ENCODE data around the gene SHKBP1. TPM values are rescaled to one million over a fixed set of nuclear protein-coding genes. Genes with fewer than 3 reads are reported as not detected.
"Not testable (repeated sequence)": the region's sequence is repeated elsewhere in the genome, so short reads cannot be mapped to it uniquely, and the experiment has no call there.

SHKBP1 gene
- total and polyA plus RNA-seq, 10 of the 15 experiments (the other 5 are each of a cell fraction or from before 2014, with no cell fraction given), result 2.3 to 123 (median 67.0) TPM

- TF ChIP-seq HSF1 (IDR thresholded peaks at IDR 0.05; ENCODE audit: low read depth, low read length) (no peak), ESRRA (IDR thresholded peaks at IDR 0.05; ENCODE audit: low read length) (no peak), BMI1 (IDR thresholded peaks at IDR 0.05; ENCODE audit: borderline replicate concordance) (no peak), SREBF1 (IDR thresholded peaks at IDR 0.05; ENCODE audit: low read length) (no peak), USF1 (IDR thresholded peaks at IDR 0.05; ENCODE audit: borderline replicate concordance, extremely low read length, insufficient read depth, low read depth, low read length) (no peak), NR2C1 (IDR thresholded peaks at IDR 0.05) (no peak), EZH2 (IDR thresholded peaks at IDR 0.05; ENCODE audit: borderline replicate concordance, control insufficient read depth, low read depth, low read length) (no peak), MAX (IDR thresholded peaks at IDR 0.05; ENCODE audit: low read depth, low read length) (no peak)
These were observed 33.6 kb upstream of the SHKBP1 start (continued) for GRCh38 chr19:40543029-40543597.

- H3K4me2 ChIP-seq (ENCODE audit: control insufficient read depth, insufficient read depth); BruUV-seq (replicated peaks); H4K20me1 ChIP-seq (ENCODE audit: control insufficient read depth, insufficient read depth); H3K9me3 ChIP-seq (replicated peaks; ENCODE audit: control insufficient read depth, insufficient read depth, low read length); ATAC-seq; H3K9ac ChIP-seq (ENCODE audit: control insufficient read depth, insufficient read depth, low read length); H3K4me3 ChIP-seq; H3K27ac ChIP-seq (ENCODE audit: control insufficient read depth, insufficient read depth); in situ Hi-C loops (cut with MboI); intact Hi-C loops (cut with micrococcal nuclease; ENCODE audit: unreplicated experiment); DNase-seq (ENCODE audit: low read depth, low spot score); H3K36me3 ChIP-seq (ENCODE audit: control insufficient read depth in 2 of 2, insufficient read depth in 2 of 2, low read length in 1 of 2); SMC1A ChIA-PET (ENCODE audit: uncharacterized antibody, unreplicated experiment); H3K4me1 ChIP-seq (ENCODE audit: control insufficient read depth, insufficient read depth, low read length); H3K27me3 ChIP-seq (replicated peaks in 1 of 2; ENCODE audit: control insufficient read depth in 2 of 2, insufficient read depth in 2 of 2, low read length in 1 of 2); FAIRE-seq; RAD21 ChIA-PET (ENCODE audit: unreplicated experiment); H2AFZ ChIP-seq (ENCODE audit: control insufficient read depth, low read depth, low read length); H3K79me2 ChIP-seq (ENCODE audit: control insufficient read depth, insufficient read depth, low read length): not testable (repeated sequence)
- CTCF ChIA-PET, result interaction anchor here (1.0 kb wide), 1 partner anchor 81 kb away, joined by 3 read pairs; no protein-coding TSS in a partner anchor
- POLR2A ChIA-PET, result interaction anchor here (0.7 kb wide), 1 partner anchor 440 kb away, joined by 4 read pairs; no protein-coding TSS in a partner anchor
- WGBS (ENCODE audit: insufficient coverage, insufficient replicate concordance, low lambda C conversion rate, missing lambda C conversion rate), result 20% methylated on average over 2 of the region's 3 CpGs
These were observed 30.4 kb upstream of the SHKBP1 start for GRCh38 chr19:40546153-40546841.

- in situ Hi-C loops (cut with MboI), result not testable (repeated sequence)
These were observed 29.5 kb upstream of the SHKBP1 start for GRCh38 chr19:40547190-40547589.

More at GRCh38 chr19:40547190-40547589, 29.5 kb upstream of the SHKBP1 start:
- ChIA-PET CTCF (interaction anchor here (0.7 to 3.7 kb wide), 3 partner anchors 50 to 363 kb away, joined by 3 to 28 read pairs (median 4); no protein-coding TSS in a partner anchor), SMC1A (ENCODE audit: uncharacterized antibody, unreplicated experiment) (interaction anchor here (0.5 kb wide), 1 partner anchor 96 kb away, joined by 3 read pairs; no protein-coding TSS in a partner anchor)
- BruUV-seq (replicated peaks); H4K20me1 ChIP-seq (ENCODE audit: control insufficient read depth, insufficient read depth); DNase-seq (ENCODE audit: low read depth, low spot score); FAIRE-seq; H3K4me1 ChIP-seq (ENCODE audit: control insufficient read depth, insufficient read depth, low read length); H3K9ac ChIP-seq (ENCODE audit: control insufficient read depth, insufficient read depth, low read length); H3K27ac ChIP-seq (ENCODE audit: control insufficient read depth, insufficient read depth); H3K27me3 ChIP-seq (replicated peaks in 1 of 2; ENCODE audit: control insufficient read depth in 2 of 2, insufficient read depth in 2 of 2, low read length in 1 of 2); H2AFZ ChIP-seq (ENCODE audit: control insufficient read depth, low read depth, low read length); H3K36me3 ChIP-seq (ENCODE audit: control insufficient read depth in 2 of 2, insufficient read depth in 2 of 2, low read length in 1 of 2); H3K79me2 ChIP-seq (ENCODE audit: control insufficient read depth, insufficient read depth, low read length); RAD21 ChIA-PET (ENCODE audit: unreplicated experiment); intact Hi-C loops (cut with micrococcal nuclease; ENCODE audit: unreplicated experiment); H3K9me3 ChIP-seq (replicated peaks; ENCODE audit: control insufficient read depth, insufficient read depth, low read length); ATAC-seq; H3K4me3 ChIP-seq; H3K4me2 ChIP-seq (ENCODE audit: control insufficient read depth, insufficient read depth); POLR2A ChIA-PET: not testable (repeated sequence)
- WGBS (ENCODE audit: insufficient coverage, insufficient replicate concordance, low lambda C conversion rate, missing lambda C conversion rate), result 35% methylated on average over 3 of the region's 4 CpGs
